ENCODE measurements around the gene VEZF1. TPM values are rescaled to one million over a fixed set of nuclear protein-coding genes. Genes with fewer than 3 reads are reported as not detected.

The VEZF1 gene
- total RNA-seq, 1 donor from 2014 or later = 77.6 TPM

- intact Hi-C loops (cut with micrococcal nuclease) = loop anchor here (10.0 kb wide), 2 partner anchors 82 to 112 kb away; partner anchors contain the start of gene DYNLL2
Observed at GRCh38 chr17:58002154-58002948, 14.3 kb upstream of the VEZF1 start.

GRCh38 chr17:58001461-58002124, 13.5 kb upstream of the VEZF1 start:
- intact Hi-C loops (cut with micrococcal nuclease) = loop anchor here (10.0 kb wide), 2 partner anchors 83 to 113 kb away; partner anchors contain the start of gene DYNLL2
- ATAC-seq (no peak), DNase-seq (no peak)

More at GRCh38 chr17:58002154-58002948, 14.3 kb upstream of the VEZF1 start:
- no peak for ATAC-seq
- no peak for DNase-seq

- DNase-seq (no peak), ATAC-seq (peak; percentile 69)
- intact Hi-C loops (cut with micrococcal nuclease) = loop anchor here (10.0 kb wide), 3 partner anchors 85 to 115 kb away; partner anchors contain the start of gene DYNLL2
Observed at GRCh38 chr17:57999496-58000017, 11.5 kb upstream of the VEZF1 start.

GRCh38 chr17:57999010-57999495, 11.0 kb upstream of the VEZF1 start:
- intact Hi-C loops (cut with micrococcal nuclease) = loop anchor here (10.0 kb wide), 1 partner anchor 104 kb away; no protein-coding TSS in a partner anchor
- ATAC-seq (no peak), DNase-seq (no peak)

- no peak for DNase-seq
- ATAC-seq = no peak
- intact Hi-C loops (cut with micrococcal nuclease) = loop anchor here (2.0 to 10.0 kb wide), 2 partner anchors 102 to 138 kb away; no protein-coding TSS in a partner anchor
Observed at GRCh38 chr17:57997085-57997809, 9.2 kb upstream of the VEZF1 start.

GRCh38 chr17:57995076-57995956, 7.3 kb upstream of the VEZF1 start:
- ATAC-seq (peak; percentile 90), DNase-seq (peak; percentile 58)
- intact Hi-C loops (cut with micrococcal nuclease) = loop anchor here (10.0 kb wide), 1 partner anchor 101 kb away; no protein-coding TSS in a partner anchor

- ATAC-seq = peak; percentile 42
- DNase-seq = no peak
- intact Hi-C loops (cut with micrococcal nuclease) = loop anchor here (10.0 kb wide), 1 partner anchor 100 kb away; no protein-coding TSS in a partner anchor
Observed at GRCh38 chr17:57994436-57994835, 6.4 kb upstream of the VEZF1 start.

GRCh38 chr17:57993471-57994365, 5.7 kb upstream of the VEZF1 start:
- no peak for ATAC-seq
- intact Hi-C loops (cut with micrococcal nuclease) = loop anchor here (10.0 kb wide), 1 partner anchor 99 kb away; no protein-coding TSS in a partner anchor

GRCh38 chr17:57991537-57991936, 3.5 kb upstream of the VEZF1 start:
- DNase-seq = no peak
- intact Hi-C loops (cut with micrococcal nuclease) = loop anchor here (10.0 kb wide), 1 partner anchor 97 kb away; no protein-coding TSS in a partner anchor
- no peak for ATAC-seq

More at GRCh38 chr17:57993471-57994365, 5.7 kb upstream of the VEZF1 start:
- no peak for DNase-seq

- DNase-seq (no peak), ATAC-seq (no peak)
- intact Hi-C loops (cut with micrococcal nuclease) = loop anchor here (10.0 kb wide), 1 partner anchor 95 kb away; no protein-coding TSS in a partner anchor
Observed at GRCh38 chr17:57990037-57990436, 2.0 kb upstream of the VEZF1 start.

- DNase-seq (peak; percentile 85), ATAC-seq (peak; percentile 74)
- intact Hi-C loops (cut with micrococcal nuclease) = no loop called here
Observed at GRCh38 chr17:57988301-57989250, 522 bp upstream of the VEZF1 start.

- DNase-seq (peak; percentile 52), ATAC-seq (peak; percentile 48)
- intact Hi-C loops (cut with micrococcal nuclease) = no loop called here
Observed at GRCh38 chr17:57986841-57987580, 1.0 kb downstream of the VEZF1 start.

- DNase-seq (no peak), ATAC-seq (no peak)
- intact Hi-C loops (cut with micrococcal nuclease) = no loop called here
Observed at GRCh38 chr17:57985675-57985974, 2.4 kb downstream of the VEZF1 start.

- DNase-seq (no peak), ATAC-seq (no peak)
- intact Hi-C loops (cut with micrococcal nuclease) = no loop called here
Observed at GRCh38 chr17:57984936-57985674, 2.9 kb downstream of the VEZF1 start.

Measured in left ventricle myocardium superior (tissue), 1 donor.